Heart right ventricle (tissue), 16 donors: Measurements from ENCODE around the gene ATG16L2. TPM values are rescaled to one million over a fixed set of nuclear protein-coding genes. Genes with fewer than 3 reads are reported as not detected.

ENCODE experiments used
- ATAC-seq, 8 donors: fragments of 200-7000 bp; cut with Tn5 transposase; one replicate each; pipeline ENCODE4 v1.9.1; 2020; ENCODE audit warnings: mild to moderate bottlenecking in 8 of 8, moderate library complexity in 8 of 8, moderate number of reproducible peaks in 1 of 8
- DNase-seq, 2 donors: peaks; one replicate each; pipeline ENCODE4 v3.0.0-alpha.2; 2020
- H3K27ac ChIP-seq, 10 donors: fragments of 200-600 bp; sonication (generic) in 2 of 10; one replicate each; pipeline versions ENCODE4 v1.5.0 to v1.8.0; 2020 to 2022; ENCODE audit warnings: mild to moderate bottlenecking in 3 of 10
- H3K27me3 ChIP-seq, 7 donors: fragments of 200-600 bp; one replicate each; pipeline ENCODE4 v1.8.0; 2021 to 2022; ENCODE audit warnings: mild to moderate bottlenecking in 2 of 7
- H3K36me3 ChIP-seq, 9 donors: fragments of 200-600 bp; sonication (generic) in 1 of 9; one replicate each; pipeline versions ENCODE4 v1.5.0 to v1.8.0; 2020 to 2022; ENCODE audit warnings: mild to moderate bottlenecking in 2 of 9
- H3K4me1 ChIP-seq, 9 donors: fragments of 200-600 bp; sonication (generic) in 1 of 9; one replicate each; pipeline versions ENCODE4 v1.5.0 to v1.8.0; 2020 to 2022; ENCODE audit warnings: mild to moderate bottlenecking in 4 of 9
- H3K4me3 ChIP-seq, 10 donors: fragments of 200-600 bp; sonication (generic) in 2 of 10; one replicate each; pipeline versions ENCODE4 v1.5.0 to v1.8.0; 2020 to 2022; ENCODE audit warnings: mild to moderate bottlenecking in 7 of 10, moderate library complexity in 2 of 10
- H3K9me3 ChIP-seq, 11 donors: fragments of 200-600 bp in 10 of 11; sonication (generic) in 2 of 11; one replicate each; pipeline versions ENCODE4 v1.5.0 to v1.8.0; 2013 to 2022; ENCODE audit warnings: mild to moderate bottlenecking in 2 of 11, control low read depth in 1 of 11, moderate library complexity in 1 of 11
- WGBS, 2 donors: extraction: QIAGEN DNeasy Blood & Tissue Kit; methylation state at CpG; one replicate each; pipeline ENCODE4 v1.1.7; 2013; ENCODE audit warnings: inconsistent platforms in 1 of 2; 5-methylcytosine and 5-hydroxymethylcytosine counted together
- intact Hi-C, 10 donors: fragments of 100-400 bp; cut with DNase I; formaldehyde crosslinking; loops; one replicate each; pipeline versions ENCODE4 v1.11.1 to v1.14.2; 2022
- polyA plus RNA-seq, 2 donors: library from polyadenylated mRNA; stranded (reverse); fragments of 200-250 nt; gene quantifications; one replicate each; pipeline ENCODE4 v1.2.3, GENCODE V29; 2013
- total RNA-seq, 10 donors: library from RNA; stranded (reverse); fragmentation: NEBNext Ultra II Directional in 3 of 10; extraction: Animal tissue kit (Norgen Biotek cat#: 25700) in 3 of 10; gene quantifications; one replicate each; pipeline versions ENCODE4 v1.2.1 to v1.2.4, GENCODE V29; 2021 to 2023
- TF ChIP-seq, protein P1 (sequence below), 9 donors: fragments of 200-600 bp; sonication (generic) in 2 of 9; IDR thresholded peaks; one replicate each; pipeline versions ENCODE4 v1.5.0 to v1.8.0; 2021 to 2022; ENCODE audit warnings: antibody characterized with exemption in 9 of 9, mild to moderate bottlenecking in 5 of 9, moderate library complexity in 1 of 9
- donor health status: Arrhythmogenic right ventricular cardiomyopathy.
- donor health status: ischemic (EF 13 %, LVEDD 7.1; RV severe dilation, severe dysfunction).
- donor health status: healthy with polysubstance abuse.
- donor health status: DM: no; HTN: yes; CAD: no.
- donor health status: DM: no; HTN: no; CAD: no.
- donor health status: ischemic (EF 25% LVEDD 6.9; RV normal size, moderate dysfunction).
- donor health status: ischemic (EF 25% LVEDD 5.7; RV mildly dilated, moderate dysfunction).
- donor health status: healthy.
- donor health status: DM: yes; HTN: yes; CAD: no.
- donor health status: Ischemic cardiomyopathy.
- donor health status: ischemic (EF 35%, LVEDD 5.7; RV mildly dilated, moderate dysfunction).
- donor health status: nonischemic (EF 11% LVEDD 7.7; RV severe dilation, severe dysfunction).
- donor health status: DM: yes; HTN: yes; CAD: no.
- donor health status: PGD.
- donor health status: ischemic (EF 29% LVEDD 5.4; RV normal size, mild dysfunction).
- donor health status: nonischemic (EF 23%, LVEDD 6.1; RV moderate dilation, normal function).

ATG16L2 gene
- total and polyA plus RNA-seq, 12 donors: 8.0 to 66.9 (median 12.3) TPM

DNA sequence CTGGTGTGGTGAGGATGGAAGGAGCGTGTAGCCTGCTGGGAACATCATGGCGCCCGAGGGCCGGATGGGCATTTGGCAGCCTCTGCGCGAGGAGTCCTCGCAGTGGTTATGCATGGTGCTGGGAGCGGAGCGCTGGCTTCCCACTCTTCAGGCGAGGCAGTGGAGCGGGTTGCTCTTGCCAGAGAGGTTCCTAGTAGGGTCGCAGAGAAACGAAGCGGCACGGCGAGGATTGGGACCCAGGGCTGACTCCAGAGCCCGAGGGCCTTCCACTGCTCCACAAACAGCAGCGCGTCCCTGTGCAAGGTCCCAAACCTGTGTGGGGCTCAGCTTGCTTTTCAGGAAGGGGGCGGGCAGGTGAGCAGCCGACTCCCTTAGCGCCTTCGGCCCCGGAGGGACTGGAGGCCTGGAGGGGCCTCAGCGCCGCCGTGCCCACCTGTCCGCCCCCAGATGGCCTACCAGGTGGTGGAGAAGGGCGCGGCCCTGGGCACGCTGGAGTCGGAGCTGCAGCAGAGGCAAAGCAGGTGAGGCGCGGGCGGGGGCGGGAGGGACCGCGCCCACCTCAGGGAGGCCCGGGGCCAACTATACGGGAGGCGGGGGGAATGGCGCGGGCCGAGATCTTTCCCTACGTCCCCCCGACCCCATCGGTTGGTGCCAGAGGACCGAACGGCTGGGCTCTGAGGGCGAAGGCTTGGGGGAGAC is 7.2 kb downstream of the ATG16L2 start:
- peak in 4 of 8 donors; percentile 2 to 27 (median 4) for ATAC-seq
- H3K9me3 ChIP-seq: no peaks in the 10 kb centered on the region
- no peaks in the 10 kb centered on the region for H3K27me3 ChIP-seq
- TF ChIP-seq, protein P1, sequence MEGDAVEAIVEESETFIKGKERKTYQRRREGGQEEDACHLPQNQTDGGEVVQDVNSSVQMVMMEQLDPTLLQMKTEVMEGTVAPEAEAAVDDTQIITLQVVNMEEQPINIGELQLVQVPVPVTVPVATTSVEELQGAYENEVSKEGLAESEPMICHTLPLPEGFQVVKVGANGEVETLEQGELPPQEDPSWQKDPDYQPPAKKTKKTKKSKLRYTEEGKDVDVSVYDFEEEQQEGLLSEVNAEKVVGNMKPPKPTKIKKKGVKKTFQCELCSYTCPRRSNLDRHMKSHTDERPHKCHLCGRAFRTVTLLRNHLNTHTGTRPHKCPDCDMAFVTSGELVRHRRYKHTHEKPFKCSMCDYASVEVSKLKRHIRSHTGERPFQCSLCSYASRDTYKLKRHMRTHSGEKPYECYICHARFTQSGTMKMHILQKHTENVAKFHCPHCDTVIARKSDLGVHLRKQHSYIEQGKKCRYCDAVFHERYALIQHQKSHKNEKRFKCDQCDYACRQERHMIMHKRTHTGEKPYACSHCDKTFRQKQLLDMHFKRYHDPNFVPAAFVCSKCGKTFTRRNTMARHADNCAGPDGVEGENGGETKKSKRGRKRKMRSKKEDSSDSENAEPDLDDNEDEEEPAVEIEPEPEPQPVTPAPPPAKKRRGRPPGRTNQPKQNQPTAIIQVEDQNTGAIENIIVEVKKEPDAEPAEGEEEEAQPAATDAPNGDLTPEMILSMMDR (IDR thresholded peaks at IDR 0.05): no peak
- peak overlapping the region; percentile 27 to 68 (median 57) for H3K4me3 ChIP-seq
- 34 to 46% methylated on average over 50 of the region's 50 CpGs for WGBS, 2 donors
- peaks cover 8 to 23% (median 14%) of the 10 kb centered on the region in 9 donors for H3K4me1 ChIP-seq
- H3K36me3 ChIP-seq: peaks cover 0 to 91% (median 0%) of the 10 kb centered on the region in 9 donors
- no peak for DNase-seq
- intact Hi-C loops: no loop called here
- peak overlapping the region in 9 of 10 donors; percentile 24 to 81 (median 70) for H3K27ac ChIP-seq

DNA sequence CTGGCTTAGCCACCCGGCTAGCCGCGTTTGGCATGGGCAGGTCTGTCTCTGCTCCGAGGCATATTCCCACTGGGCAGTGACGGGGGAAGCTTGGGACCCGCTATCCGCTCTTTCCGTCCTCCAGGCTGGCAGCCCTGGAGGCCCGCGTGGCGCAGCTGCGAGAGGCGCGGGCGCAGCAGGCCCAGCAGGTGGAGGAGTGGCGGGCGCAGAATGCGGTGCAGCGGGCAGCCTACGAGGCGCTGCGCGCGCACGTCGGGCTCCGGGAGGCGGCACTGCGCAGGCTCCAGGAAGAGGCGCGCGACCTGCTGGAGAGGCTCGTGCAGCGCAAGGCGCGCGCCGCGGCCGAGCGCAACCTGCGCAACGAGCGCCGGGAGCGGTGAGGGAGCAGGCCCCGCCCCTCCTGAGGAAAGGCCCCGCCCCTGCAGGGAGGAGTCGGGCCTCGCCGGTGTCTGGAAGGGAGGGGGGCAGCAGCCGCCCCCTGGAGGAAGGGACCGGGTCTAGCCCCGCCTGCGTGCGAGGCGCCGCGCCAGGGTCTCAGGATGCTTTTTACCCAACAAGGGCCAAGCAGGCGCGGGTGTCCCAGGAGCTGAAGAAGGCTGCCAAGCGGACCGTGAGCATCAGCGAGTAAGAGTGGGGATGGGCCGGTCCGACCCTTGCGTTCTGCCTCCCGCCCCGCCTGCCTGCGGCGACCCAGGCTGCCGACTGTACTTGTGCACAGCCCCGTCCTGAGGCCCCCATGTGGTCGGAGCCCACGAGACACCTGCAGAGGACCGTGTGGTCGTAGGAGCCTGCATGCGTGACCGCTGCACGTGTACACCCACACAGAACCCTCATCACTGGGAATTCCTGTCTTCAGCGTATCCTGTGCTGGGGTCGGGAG is 7.9 kb downstream of the ATG16L2 start:
- 9 to 11% methylated on average over 80 to 82 of the region's 82 CpGs for WGBS, 2 donors
- TF ChIP-seq, protein P1 (IDR thresholded peaks at IDR 0.05): peak in 7 of 9 donors; percentile 14 to 54 (median 31)
- intact Hi-C loops: no loop called here

DNA sequence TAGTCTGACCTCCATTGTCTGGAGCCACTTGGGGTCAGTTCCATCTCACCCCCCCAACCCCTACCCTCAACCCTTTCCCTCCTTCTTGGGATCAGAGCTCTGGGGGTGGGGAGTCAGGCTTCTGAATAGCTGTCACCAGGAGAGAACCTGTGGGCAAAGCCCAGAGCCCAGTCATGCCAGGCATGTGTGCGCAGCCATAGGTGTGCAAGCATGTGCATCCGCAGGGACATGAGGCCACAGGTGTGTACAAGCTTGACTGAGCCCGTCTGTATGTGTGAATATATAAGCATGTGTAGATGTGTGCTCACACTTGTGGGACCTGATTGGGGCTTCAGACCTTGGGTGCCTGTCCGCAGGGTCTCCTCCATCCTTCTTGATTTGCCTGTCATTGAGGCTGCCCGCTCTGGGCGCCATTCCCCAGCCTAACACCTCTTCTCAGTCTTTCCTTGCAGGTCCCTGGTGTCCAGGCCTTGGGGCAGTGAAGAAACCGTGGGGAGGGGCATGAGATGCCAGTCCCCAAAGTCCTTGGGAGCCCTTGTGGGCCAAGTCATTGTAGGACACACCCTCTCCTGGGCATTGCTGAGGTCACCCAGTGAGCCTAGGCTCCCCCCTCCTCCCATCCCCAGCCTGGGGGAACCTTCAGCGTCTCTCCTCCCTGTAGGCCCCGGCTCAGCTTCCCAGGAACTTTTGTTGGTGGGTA is 9.0 kb downstream of the ATG16L2 start:
- H3K27ac ChIP-seq: peak overlapping the region in 4 of 10 donors; percentile 10 to 81 (median 52)
- ATAC-seq: peak in 2 of 8 donors; percentile 0 to 2
- intact Hi-C loops: no loop called here

More for the DNA sequence above, 7.9 kb downstream of the ATG16L2 start:
- ATAC-seq: peak; percentile 80 to 89 (median 84)
- peaks cover 0 to 91% (median 0%) of the 10 kb centered on the region in 9 donors for H3K36me3 ChIP-seq
- no peaks in the 10 kb centered on the region for H3K9me3 ChIP-seq
- peak overlapping the region; percentile 27 to 68 (median 57) for H3K4me3 ChIP-seq
- peaks cover 8 to 19% (median 11%) of the 10 kb centered on the region in 9 donors for H3K4me1 ChIP-seq
- no peaks in the 10 kb centered on the region for H3K27me3 ChIP-seq
- DNase-seq: peak; percentile 88 to 93
- peak overlapping the region in 9 of 10 donors; percentile 35 to 81 (median 70) for H3K27ac ChIP-seq

More for the DNA sequence above, 9.0 kb downstream of the ATG16L2 start:
- WGBS, 2 donors: 93 to 96% methylated on average over 9 of the region's 9 CpGs
- Histone ChIP-seq H3K4me1 (peaks cover 8 to 29% (median 20%) of the 10 kb centered on the region in 9 donors), H3K27me3 (no peaks in the 10 kb centered on the region), H3K4me3 (no peak overlapping the region), H3K36me3 (peaks cover 0 to 86% (median 0%) of the 10 kb centered on the region in 9 donors), H3K9me3 (no peaks in the 10 kb centered on the region)
- TF ChIP-seq, protein P1 (IDR thresholded peaks at IDR 0.05): no peak
- DNase-seq: no peak
